Parathyroid adenoma (tissue), 2 donors: Measurements from ENCODE around the gene CAMTA1.

Source experiments
- H2AFZ ChIP-seq: fragments of 300-600 bp; sonication (generic); one replicate; pipeline ENCODE4 v1.7.0; 2017; ENCODE audit warnings: antibody characterized with exemption, mild to moderate bottlenecking
- H3K27ac ChIP-seq: fragments of 300-600 bp; sonication (generic); one replicate; pipeline ENCODE4 v1.7.0; 2017
- H3K27me3 ChIP-seq: fragments of 300-600 bp; sonication (generic); one replicate; pipeline ENCODE4 v1.7.0; 2017; ENCODE audit warnings: low read length; ENCODE audit not compliant: control insufficient read depth, insufficient read depth
- H3K36me3 ChIP-seq: fragments of 300-600 bp; sonication (generic); one replicate; pipeline ENCODE4 v1.7.0; 2017; ENCODE audit warnings: low read length; ENCODE audit not compliant: control insufficient read depth, insufficient read depth
- H3K4me1 ChIP-seq: fragments of 300-600 bp; sonication (generic); one replicate; pipeline ENCODE4 v1.7.0; 2017; ENCODE audit warnings: control low read depth
- H3K4me2 ChIP-seq: fragments of 300-600 bp; sonication (generic); one replicate; pipeline ENCODE4 v1.7.0; 2017; ENCODE audit warnings: low read length
- H3K4me3 ChIP-seq: fragments of 300-600 bp; sonication (generic); one replicate; pipeline ENCODE4 v1.7.0; 2017; ENCODE audit warnings: low read depth, low read length
- H3K79me2 ChIP-seq: fragments of 300-600 bp; sonication (generic); one replicate; pipeline ENCODE4 v1.7.0; 2017; ENCODE audit warnings: control low read depth
- H3K9ac ChIP-seq: fragments of 300-600 bp; sonication (generic); one replicate; pipeline ENCODE4 v1.7.0; 2017; ENCODE audit warnings: mild to moderate bottlenecking
- H3K9me3 ChIP-seq: fragments of 300-600 bp; sonication (generic); one replicate; pipeline ENCODE4 v1.7.0; 2017; ENCODE audit warnings: low read length; ENCODE audit not compliant: control insufficient read depth
- TF ChIP-seq, protein P1 (sequence below): fragments of 300-600 bp; sonication (generic); IDR thresholded peaks from one replicate; pipeline ENCODE4 v1.7.0; 2017; ENCODE audit warnings: antibody characterized with exemption, mild to moderate bottlenecking
- donor health status: primary hyperparathyroidism.

Gene CAMTA1

DNA sequence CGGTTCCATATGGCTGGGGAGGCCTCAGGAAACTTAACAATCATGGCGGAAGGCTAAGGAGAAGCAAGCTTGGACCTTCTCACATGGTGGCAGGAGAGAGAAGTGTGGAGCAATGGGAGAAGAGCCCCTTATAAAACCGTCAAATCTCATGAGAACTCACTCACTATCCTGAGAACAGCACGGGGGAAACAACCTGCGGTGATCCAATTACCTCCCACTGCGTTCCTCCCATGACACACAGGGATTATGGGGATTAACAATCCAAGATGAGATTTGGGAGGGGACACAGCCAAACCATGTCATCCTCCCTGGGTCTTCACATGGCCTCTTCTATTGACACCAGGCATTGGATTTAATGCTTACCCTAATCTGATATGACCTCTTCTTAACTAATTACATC lies 530.7 kb downstream of the CAMTA1 start:
- H3K4me2 ChIP-seq = no peak overlapping the region
- H3K36me3 ChIP-seq = no peaks in the 10 kb centered on the region
- no peaks in the 10 kb centered on the region for H3K9me3 ChIP-seq
- H3K4me3 ChIP-seq = no peak overlapping the region
- H3K27me3 ChIP-seq = no peaks in the 10 kb centered on the region
- H3K9ac ChIP-seq = no peak overlapping the region
- H2AFZ ChIP-seq = no peak overlapping the region
- no peaks in the 10 kb centered on the region for H3K79me2 ChIP-seq
- no peaks in the 10 kb centered on the region for H3K4me1 ChIP-seq
- TF ChIP-seq, protein P1, sequence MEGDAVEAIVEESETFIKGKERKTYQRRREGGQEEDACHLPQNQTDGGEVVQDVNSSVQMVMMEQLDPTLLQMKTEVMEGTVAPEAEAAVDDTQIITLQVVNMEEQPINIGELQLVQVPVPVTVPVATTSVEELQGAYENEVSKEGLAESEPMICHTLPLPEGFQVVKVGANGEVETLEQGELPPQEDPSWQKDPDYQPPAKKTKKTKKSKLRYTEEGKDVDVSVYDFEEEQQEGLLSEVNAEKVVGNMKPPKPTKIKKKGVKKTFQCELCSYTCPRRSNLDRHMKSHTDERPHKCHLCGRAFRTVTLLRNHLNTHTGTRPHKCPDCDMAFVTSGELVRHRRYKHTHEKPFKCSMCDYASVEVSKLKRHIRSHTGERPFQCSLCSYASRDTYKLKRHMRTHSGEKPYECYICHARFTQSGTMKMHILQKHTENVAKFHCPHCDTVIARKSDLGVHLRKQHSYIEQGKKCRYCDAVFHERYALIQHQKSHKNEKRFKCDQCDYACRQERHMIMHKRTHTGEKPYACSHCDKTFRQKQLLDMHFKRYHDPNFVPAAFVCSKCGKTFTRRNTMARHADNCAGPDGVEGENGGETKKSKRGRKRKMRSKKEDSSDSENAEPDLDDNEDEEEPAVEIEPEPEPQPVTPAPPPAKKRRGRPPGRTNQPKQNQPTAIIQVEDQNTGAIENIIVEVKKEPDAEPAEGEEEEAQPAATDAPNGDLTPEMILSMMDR = no peak
- H3K27ac ChIP-seq = no peak overlapping the region

GRCh38 chr1:7317888-7318287 lies 532.6 kb downstream of the CAMTA1 start:
- Histone ChIP-seq H3K9ac (no peak overlapping the region), H3K4me1 (no peaks in the 10 kb centered on the region), H3K36me3 (no peaks in the 10 kb centered on the region), H3K4me3 (no peak overlapping the region), H3K4me2 (no peak overlapping the region), H3K9me3 (no peaks in the 10 kb centered on the region), H3K79me2 (no peaks in the 10 kb centered on the region), H3K27ac (no peak overlapping the region), H3K27me3 (no peaks in the 10 kb centered on the region), H2AFZ (no peak overlapping the region)
- TF ChIP-seq, protein P1 = no peak

GRCh38 chr1:7319196-7319595 lies 533.9 kb downstream of the CAMTA1 start:
- H3K4me1 ChIP-seq = no peaks in the 10 kb centered on the region
- no peaks in the 10 kb centered on the region for H3K36me3 ChIP-seq
- H3K4me3 ChIP-seq = no peak overlapping the region
- no peak overlapping the region for H3K4me2 ChIP-seq
- no peak overlapping the region for H3K9ac ChIP-seq
- no peak overlapping the region for H3K27ac ChIP-seq
- H3K27me3 ChIP-seq = no peaks in the 10 kb centered on the region
- H2AFZ ChIP-seq = no peak overlapping the region
- no peaks in the 10 kb centered on the region for H3K9me3 ChIP-seq
- no peaks in the 10 kb centered on the region for H3K79me2 ChIP-seq
- TF ChIP-seq, protein P1 = no peak

DNA sequence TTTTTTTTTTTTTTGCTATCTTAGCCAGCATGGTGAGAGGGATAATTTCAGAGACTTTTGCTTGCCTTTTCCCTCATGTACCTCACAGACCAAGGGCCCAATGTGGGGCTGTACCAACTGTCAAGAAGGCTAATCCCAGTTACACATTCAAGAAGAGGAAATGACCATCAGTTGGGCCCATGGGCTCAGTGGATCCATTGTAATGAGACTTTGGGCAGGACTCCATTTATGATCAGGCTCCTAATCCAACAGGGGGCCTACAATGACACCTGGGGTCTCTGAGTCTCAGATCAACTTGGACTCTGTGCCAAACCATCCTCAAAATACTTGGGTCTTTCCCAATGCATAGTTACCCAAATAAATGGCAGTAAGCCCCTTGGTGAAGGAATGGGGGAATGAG lies 535.4 kb downstream of the CAMTA1 start:
- no peaks in the 10 kb centered on the region for H3K36me3 ChIP-seq
- H3K4me1 ChIP-seq = no peaks in the 10 kb centered on the region
- no peak overlapping the region for H3K4me3 ChIP-seq
- no peak overlapping the region for H3K27ac ChIP-seq
- no peaks in the 10 kb centered on the region for H3K27me3 ChIP-seq
- H3K9me3 ChIP-seq = no peaks in the 10 kb centered on the region
- no peak overlapping the region for H3K9ac ChIP-seq
- no peak overlapping the region for H2AFZ ChIP-seq
- no peak overlapping the region for H3K4me2 ChIP-seq
- TF ChIP-seq, protein P1 = no peak
- H3K79me2 ChIP-seq = no peaks in the 10 kb centered on the region

DNA sequence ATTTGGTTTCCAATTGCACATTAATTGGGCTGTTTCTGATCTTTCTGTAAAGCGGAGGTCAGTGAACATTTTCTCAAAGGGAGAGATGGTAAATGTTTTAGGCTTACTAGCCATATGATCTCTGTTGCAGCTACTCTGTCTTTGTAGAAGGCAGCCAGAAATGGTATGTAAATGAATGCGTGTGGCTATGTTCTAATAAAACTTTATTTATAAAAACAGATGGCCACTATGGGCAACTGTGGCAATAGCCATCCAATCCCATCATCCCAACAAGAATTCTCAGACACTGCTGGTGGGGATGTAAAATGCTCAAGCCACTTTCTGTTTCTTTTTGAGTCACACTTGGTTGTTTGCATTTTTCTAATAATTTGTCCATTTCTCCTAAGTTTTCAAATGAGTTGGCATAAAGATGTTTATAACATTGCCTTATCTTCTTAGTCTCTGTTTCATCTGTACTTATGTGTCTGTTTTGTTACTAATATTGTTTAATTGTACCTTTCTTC lies 537.1 kb downstream of the CAMTA1 start:
- TF ChIP-seq, protein P1 = no peak
- Histone ChIP-seq H3K27ac (no peak overlapping the region), H3K36me3 (no peaks in the 10 kb centered on the region), H3K4me3 (no peak overlapping the region), H3K79me2 (no peaks in the 10 kb centered on the region), H3K9me3 (no peaks in the 10 kb centered on the region), H3K27me3 (no peaks in the 10 kb centered on the region), H2AFZ (no peak overlapping the region), H3K4me1 (no peaks in the 10 kb centered on the region), H3K4me2 (no peak overlapping the region), H3K9ac (no peak overlapping the region)
